Stimulated activated CD4-positive, alpha-beta T cell treated with anti-CD3 and anti-CD28 coated beads, Interleukin-2, amount 100 ng/mL, for 48 hours (primary cell): ENCODE results near the gene ADGRG7.

Experiments
- DNase-seq, 2 donors: peaks; one replicate each; pipeline ENCODE4 v3.0.0-alpha.2; 2020

ADGRG7 gene

GRCh38 chr3:100702082-100702979 is 92.9 kb downstream of the ADGRG7 start:
- DNase-seq = no peak

GRCh38 chr3:100702980-100703345 is 93.6 kb downstream of the ADGRG7 start:
- DNase-seq = no peak

DNA sequence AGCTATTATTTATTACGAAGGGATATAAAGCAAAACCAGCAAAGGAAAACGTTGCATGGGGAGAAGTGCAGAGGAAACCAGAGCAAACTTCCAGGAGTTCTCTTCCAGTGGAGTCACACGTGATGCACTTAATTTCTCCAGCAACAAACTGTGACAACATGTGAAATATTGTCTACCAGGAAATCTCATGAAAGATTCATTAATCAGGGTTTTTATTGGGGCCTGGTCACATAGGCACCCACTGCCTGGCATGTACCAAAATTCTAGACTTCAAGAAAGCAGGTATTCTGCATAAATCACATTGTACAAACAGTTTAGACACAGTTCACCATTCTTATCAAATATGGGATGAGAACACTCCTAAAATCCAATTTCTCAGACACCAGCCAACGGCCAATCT is 94.5 kb downstream of the ADGRG7 start:
- no peak for DNase-seq

- DNase-seq = no peak
Observed at GRCh38 chr3:100706365-100706764, 97.0 kb downstream of the ADGRG7 start.

- no peak for DNase-seq
Observed at GRCh38 chr3:100708644-100708988, 99.2 kb downstream of the ADGRG7 start.

DNA sequence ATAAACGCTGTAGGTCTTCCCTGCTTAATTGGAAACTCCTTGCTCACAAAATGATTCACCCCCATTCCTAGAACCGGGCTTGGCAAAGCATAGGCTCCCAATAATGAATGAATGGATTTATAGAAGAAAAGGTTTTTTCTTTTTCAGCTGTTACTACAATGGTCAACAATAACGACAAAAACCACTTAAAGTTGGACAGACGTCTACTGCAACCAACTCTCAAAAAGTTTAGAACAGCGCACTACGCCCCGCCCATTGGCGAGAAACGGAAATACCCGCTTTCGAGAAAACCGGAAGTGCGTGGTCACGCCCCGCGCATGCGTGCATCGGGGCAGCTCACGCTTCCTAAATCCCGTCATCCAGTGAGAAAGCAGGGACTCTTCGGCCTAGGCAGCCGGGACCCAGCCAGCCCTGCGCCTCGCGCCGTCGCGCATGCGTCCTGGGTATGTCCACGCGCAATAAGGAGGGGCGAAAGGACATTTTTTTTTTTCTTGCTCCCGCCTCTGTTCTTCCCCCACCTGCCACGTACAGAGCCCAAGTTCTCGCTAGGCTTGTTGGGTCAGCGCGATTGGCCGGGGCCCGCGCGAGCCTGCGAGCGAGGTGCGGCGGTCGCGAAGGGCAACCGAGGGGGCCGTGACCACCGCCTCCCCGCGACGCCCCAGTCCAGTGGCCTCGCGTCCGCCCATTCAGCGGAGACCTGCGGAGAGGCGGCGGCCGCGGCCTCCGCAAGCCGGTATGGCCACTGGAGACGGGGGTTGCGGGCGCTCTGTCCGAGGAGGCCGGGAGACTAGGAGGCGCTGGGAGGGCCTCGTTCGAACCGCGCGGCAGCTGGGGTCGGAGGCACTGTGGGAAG is 99.8 kb downstream of the ADGRG7 start, which contains the start of gene TFG:
TFG (plus strand) TSS at position 506 of the 853 bp plus-strand sequence. CDS start 4,192 bp downstream, outside the sequence.
- DNase-seq = peak; percentile 96 to 97

- DNase-seq = peak in 1 of 2 donors; percentile 4
Observed at GRCh38 chr3:100709842-100710260, 100.5 kb downstream of the ADGRG7 start.

DNA sequence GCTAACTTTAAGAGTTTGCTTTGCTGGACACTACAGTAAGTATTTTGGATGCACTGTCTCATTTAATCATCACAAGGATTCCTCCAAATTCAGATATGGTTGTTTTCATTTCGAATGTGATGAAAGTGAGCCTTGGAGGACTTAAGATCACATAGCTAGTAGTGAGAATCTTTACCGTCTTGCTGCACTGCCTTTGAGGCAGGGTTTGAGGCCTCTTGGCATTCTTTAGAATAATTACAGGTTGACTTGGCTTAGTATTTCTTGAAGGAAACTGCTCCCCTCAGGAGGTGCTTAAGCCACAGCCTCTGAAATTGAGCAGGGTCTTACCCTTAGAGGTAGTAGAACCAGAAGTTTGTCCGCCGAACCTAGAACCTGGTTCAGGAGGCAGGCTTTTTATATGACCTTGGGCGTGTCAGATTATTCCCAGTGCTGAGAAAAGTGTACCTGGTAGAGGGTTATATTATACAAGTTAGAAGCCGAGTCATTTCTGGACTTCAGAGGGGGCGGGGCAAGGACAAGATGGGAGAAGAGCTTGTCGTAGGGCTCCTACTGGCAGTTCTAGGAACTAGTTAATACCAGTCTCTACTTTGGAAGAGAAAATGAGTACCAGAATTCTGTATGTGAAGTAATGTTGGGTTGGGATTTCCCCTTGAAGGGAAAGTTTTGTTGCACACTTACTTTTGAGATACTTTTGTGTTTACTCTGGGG is 101.0 kb downstream of the ADGRG7 start:
- DNase-seq = peak; percentile 65 to 74

DNA sequence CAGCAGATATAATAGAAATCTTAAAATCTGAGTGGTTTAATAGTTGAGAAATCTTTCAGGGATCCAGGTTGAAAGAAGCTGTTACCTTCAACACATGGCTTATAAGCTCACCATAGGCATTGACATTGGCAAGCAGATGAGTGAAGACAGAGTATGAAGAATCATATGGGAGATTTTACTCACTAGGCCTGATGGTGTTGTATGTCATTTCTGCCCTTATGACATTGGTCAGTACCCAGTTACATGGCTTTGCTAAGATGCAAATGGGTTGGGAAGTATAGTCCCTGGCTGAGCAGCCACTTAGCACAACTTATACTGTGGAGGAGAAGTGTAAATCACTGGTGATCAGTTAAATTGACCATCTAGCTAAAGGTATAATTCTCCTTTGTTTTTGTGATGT is 105.8 kb downstream of the ADGRG7 start:
- no peak for DNase-seq

GRCh38 chr3:100717063-100717462 is 107.7 kb downstream of the ADGRG7 start:
- DNase-seq = no peak

- DNase-seq = no peak
Observed at GRCh38 chr3:100717637-100718487, 108.5 kb downstream of the ADGRG7 start.

- no peak for DNase-seq
Observed at GRCh38 chr3:100719136-100719535, 109.7 kb downstream of the ADGRG7 start.

- no peak for DNase-seq
Observed at GRCh38 chr3:100720426-100720825, 111.0 kb downstream of the ADGRG7 start.

GRCh38 chr3:100725935-100726513 is 116.6 kb downstream of the ADGRG7 start:
- no peak for DNase-seq

GRCh38 chr3:100726706-100727105 is 117.3 kb downstream of the ADGRG7 start:
- DNase-seq = no peak

DNA sequence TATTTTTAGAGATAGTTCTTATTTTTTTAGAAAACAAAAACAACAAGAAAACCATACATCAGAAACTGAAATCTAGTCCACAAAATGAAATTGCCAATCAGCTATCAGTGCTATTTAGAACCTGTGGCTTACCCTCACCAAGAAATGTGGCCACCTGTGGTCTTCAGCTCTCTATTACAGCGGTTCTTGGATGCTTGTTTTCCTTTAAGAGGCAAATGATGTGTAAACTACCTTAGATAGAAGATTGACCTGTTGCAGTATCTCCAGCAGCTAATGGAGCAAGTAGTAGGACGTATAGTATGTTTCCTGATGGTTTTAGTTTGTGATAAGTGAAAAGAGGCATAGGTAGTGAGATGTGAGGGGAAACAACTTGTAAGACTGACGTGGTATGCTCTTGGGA is 121.1 kb downstream of the ADGRG7 start:
- DNase-seq = no peak

DNA sequence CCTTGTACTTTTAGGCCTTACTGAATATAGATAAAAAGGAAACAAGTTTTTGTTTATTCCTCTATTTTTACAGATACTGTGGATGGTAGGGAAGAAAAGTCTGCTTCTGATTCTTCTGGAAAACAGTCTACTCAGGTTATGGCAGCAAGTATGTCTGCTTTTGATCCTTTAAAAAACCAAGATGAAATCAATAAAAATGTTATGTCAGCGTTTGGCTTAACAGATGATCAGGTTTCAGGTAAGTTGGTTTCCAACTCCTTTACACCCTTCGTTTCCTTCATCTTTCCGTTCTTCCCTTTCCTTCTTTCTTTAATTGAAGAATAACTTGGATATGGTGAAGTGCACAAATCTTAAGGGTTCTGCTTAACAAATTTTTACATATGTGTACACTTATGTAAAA is 123.0 kb downstream of the ADGRG7 start:
- no peak for DNase-seq

DNA sequence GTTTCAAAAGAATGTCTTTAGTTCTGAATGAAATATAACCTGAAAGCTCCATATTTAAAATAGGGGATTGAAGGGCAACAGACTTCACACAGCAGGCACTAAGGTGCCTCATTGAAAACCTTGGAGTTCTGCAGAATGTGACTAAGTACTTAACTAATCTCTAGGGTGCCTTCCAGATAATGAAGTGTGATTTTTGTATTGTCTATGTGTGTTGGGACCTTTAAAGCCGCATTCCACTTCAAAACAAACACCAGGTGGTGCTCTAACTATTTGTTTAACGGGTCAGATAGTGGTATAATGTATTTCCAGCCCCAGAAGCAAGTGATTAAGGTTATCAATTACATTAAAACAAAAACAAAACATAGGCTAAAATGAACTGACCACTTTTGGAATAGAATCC is 127.9 kb downstream of the ADGRG7 start:
- no peak for DNase-seq

DNA sequence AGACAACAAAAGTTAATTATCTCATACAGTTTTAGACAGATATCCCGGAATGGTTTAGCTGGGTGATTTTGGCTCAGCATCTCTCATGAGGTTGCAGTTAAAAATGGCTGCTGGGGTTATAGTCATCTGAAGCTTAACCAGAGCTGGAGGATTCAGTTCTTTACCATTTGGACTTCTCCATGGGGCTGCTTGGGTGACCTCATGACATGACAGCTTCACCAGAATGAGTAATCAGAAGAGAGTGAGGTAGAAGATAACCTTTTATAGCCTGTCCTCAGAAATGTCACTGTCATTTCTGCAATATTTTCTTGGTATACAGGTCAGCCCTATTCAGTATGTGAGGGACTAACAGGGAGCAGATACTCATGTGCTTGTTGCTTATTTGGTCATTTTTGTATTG is 130.8 kb downstream of the ADGRG7 start:
- DNase-seq = no peak

- DNase-seq = no peak
Observed at GRCh38 chr3:100743535-100743934, 134.1 kb downstream of the ADGRG7 start.

DNA sequence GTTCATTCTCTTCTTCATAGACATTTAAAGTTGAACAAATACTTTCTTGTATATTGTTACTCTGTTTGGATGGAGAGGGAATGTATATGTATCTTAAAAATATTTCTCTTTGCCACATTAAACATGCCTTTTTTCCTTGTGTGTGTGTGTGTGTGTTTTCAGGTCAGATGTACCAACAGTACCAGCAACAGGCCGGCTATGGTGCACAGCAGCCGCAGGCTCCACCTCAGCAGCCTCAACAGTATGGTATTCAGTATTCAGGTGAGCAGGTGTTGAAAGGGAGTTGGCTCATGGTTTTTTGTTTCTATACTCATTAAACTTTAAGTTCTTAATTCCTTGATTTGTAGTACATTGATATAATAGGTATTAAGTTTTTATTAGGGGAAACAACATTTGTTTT is 135.3 kb downstream of the ADGRG7 start:
- DNase-seq = no peak
